ENCODE data around the gene PLXNA4.

Gene PLXNA4

GRCh38 chr7:132560825-132561529 lies 15.3 kb downstream of the PLXNA4 start:
- no peak for DNase-seq

GRCh38 chr7:132560105-132560504 lies 16.2 kb downstream of the PLXNA4 start:
- no peak for DNase-seq

GRCh38 chr7:132558815-132559214 lies 17.5 kb downstream of the PLXNA4 start:
- DNase-seq: no peak

GRCh38 chr7:132557489-132558044 lies 18.7 kb downstream of the PLXNA4 start:
- DNase-seq: no peak

- no peak for DNase-seq
Observed at GRCh38 chr7:132554446-132554845, 21.8 kb downstream of the PLXNA4 start.

- DNase-seq: no peak
Observed at GRCh38 chr7:132553031-132553430, 23.2 kb downstream of the PLXNA4 start.

GRCh38 chr7:132551886-132552285 lies 24.4 kb downstream of the PLXNA4 start:
- no peak for DNase-seq

GRCh38 chr7:132551439-132551838 lies 24.8 kb downstream of the PLXNA4 start:
- no peak for DNase-seq

GRCh38 chr7:132548489-132549078 lies 27.7 kb downstream of the PLXNA4 start:
- peak; percentile 17 to 46 for DNase-seq

GRCh38 chr7:132547821-132548220 lies 28.4 kb downstream of the PLXNA4 start:
- DNase-seq: no peak

- no peak for DNase-seq
Observed at GRCh38 chr7:132546366-132547127, 29.7 kb downstream of the PLXNA4 start.

- no peak for DNase-seq
Observed at GRCh38 chr7:132545756-132546155, 30.5 kb downstream of the PLXNA4 start.

GRCh38 chr7:132544999-132545398 lies 31.3 kb downstream of the PLXNA4 start:
- no peak for DNase-seq

- DNase-seq: no peak
Observed at GRCh38 chr7:132544025-132544424, 32.2 kb downstream of the PLXNA4 start.

GRCh38 chr7:132542895-132543294 lies 33.4 kb downstream of the PLXNA4 start:
- DNase-seq: no peak

GRCh38 chr7:132541656-132542055 lies 34.6 kb downstream of the PLXNA4 start:
- no peak for DNase-seq

GRCh38 chr7:132537456-132538145 lies 38.7 kb downstream of the PLXNA4 start:
- no peak for DNase-seq

- DNase-seq: no peak
Observed at GRCh38 chr7:132536654-132537395, 39.4 kb downstream of the PLXNA4 start.

GRCh38 chr7:132533916-132534315 lies 42.4 kb downstream of the PLXNA4 start:
- DNase-seq: no peak

- DNase-seq: no peak
Observed at GRCh38 chr7:132532281-132532680, 44.0 kb downstream of the PLXNA4 start.

- DNase-seq: no peak
Observed at GRCh38 chr7:132531562-132531961, 44.7 kb downstream of the PLXNA4 start.

- DNase-seq: no peak
Observed at GRCh38 chr7:132528695-132529094, 47.6 kb downstream of the PLXNA4 start.
